Neural cell (in vitro differentiated cells): ENCODE data around the gene GLB1L2. TPM values are rescaled to one million over a fixed set of nuclear protein-coding genes. Genes with fewer than 3 reads are reported as not detected.

ENCODE experiments used
- H2AFZ ChIP-seq: fragments of 200-600, 300-800 bp; sonication (generic), shearing (Covaris generic); 2 replicates; pipeline ENCODE4 v1.6.0; 2014; ENCODE audit warnings: low read depth, mild to moderate bottlenecking, antibody characterized with exemption, low read length, moderate library complexity
- H3F3A ChIP-seq: fragments of 200-600 bp; shearing (Covaris generic); 2 replicates; pipeline ENCODE4 v1.6.1; 2016; ENCODE audit warnings: mild to moderate bottlenecking, moderate library complexity, mixed read lengths, antibody characterized with exemption, low read length; ENCODE audit not compliant: insufficient read depth, poor library complexity, severe bottlenecking
- H3K27ac ChIP-seq: fragments of 200-600, 300-800 bp; sonication (generic), shearing (Covaris generic); 2 replicates; pipeline ENCODE4 v1.5.1; 2014; ENCODE audit warnings: mild to moderate bottlenecking, low read length, moderate library complexity
- H3K27me3 ChIP-seq: fragments of 300-800, 200-600 bp; sonication (generic), shearing (Covaris generic); 2 replicates; pipeline ENCODE4 v1.6.0; 2014; ENCODE audit warnings: mild to moderate bottlenecking, low read depth, low read length, moderate library complexity; ENCODE audit not compliant: insufficient read depth
- H3K36me3 ChIP-seq: fragments of 300-800, 200-600 bp; sonication (generic), shearing (Covaris generic); 2 replicates; pipeline ENCODE4 v1.5.1; 2014; ENCODE audit warnings: mild to moderate bottlenecking, antibody characterized with exemption, low read length, moderate library complexity; ENCODE audit not compliant: insufficient read depth
- H3K4me2 ChIP-seq: fragments of 300-800, 200-600 bp; sonication (generic), shearing (Covaris generic); 2 replicates; pipeline ENCODE4 v1.6.0; 2014; ENCODE audit warnings: mild to moderate bottlenecking, low read length
- H3K4me3 ChIP-seq: fragments of 300-800, 200-600 bp; sonication (generic), shearing (Covaris generic); 2 replicates; pipeline ENCODE4 v1.5.1; 2014; ENCODE audit warnings: mild to moderate bottlenecking, low read length, moderate library complexity
- H3K79me2 ChIP-seq: fragments of 200-600 bp; shearing (Covaris generic); replicated peaks from 2 replicates; pipeline ENCODE4 v1.6.0; 2014; ENCODE audit warnings: mild to moderate bottlenecking, low read length, moderate library complexity; ENCODE audit not compliant: insufficient read depth
- H3K9ac ChIP-seq: fragments of 300-800, 200-600 bp; sonication (generic), shearing (Covaris generic); 2 replicates; pipeline ENCODE4 v1.6.1; 2016; ENCODE audit warnings: mild to moderate bottlenecking, low read length, mixed read lengths
- H3K9me2 ChIP-seq: fragments of 200-600 bp; shearing (Covaris generic); 2 replicates; pipeline ENCODE4 v1.6.1; 2016; ENCODE audit warnings: mild to moderate bottlenecking, low read length, mixed read lengths; ENCODE audit not compliant: insufficient read depth
- H3K9me3 ChIP-seq: fragments of 200-600, 300-800 bp; sonication (generic), shearing (Covaris generic); 2 replicates; pipeline ENCODE4 v1.6.1; 2016; ENCODE audit warnings: mild to moderate bottlenecking, mixed run types, low read length, moderate library complexity, mixed read lengths
- H4K20me1 ChIP-seq: fragments of 200-600 bp; shearing (Covaris generic); 2 replicates; pipeline ENCODE4 v1.6.1; 2016; ENCODE audit warnings: mild to moderate bottlenecking, mixed run types; ENCODE audit not compliant: insufficient read depth
- CTCF ChIP-seq: fragments of 450-650 bp; IDR thresholded peaks from 2 replicates; pipeline ENCODE4 v1.5.1; 2014; ENCODE audit warnings: antibody characterized with exemption, mild to moderate bottlenecking, moderate library complexity; ENCODE audit not compliant: poor library complexity, severe bottlenecking
- EP300 ChIP-seq: fragments of 450-650 bp; conservative IDR thresholded peaks from 2 replicates; pipeline ENCODE4 v1.6.1; 2014; ENCODE audit warnings: antibody characterized with exemption, mild to moderate bottlenecking, moderate library complexity; ENCODE audit not compliant: poor library complexity, severe bottlenecking
- EZH2 ChIP-seq: fragments of 200-600, 300-800 bp; shearing (Covaris generic), sonication (generic); IDR thresholded peaks from 2 replicates; pipeline ENCODE4 v1.6.1; 2014; ENCODE audit warnings: antibody characterized with exemption, low read length, borderline replicate concordance, mild to moderate bottlenecking; ENCODE audit not compliant: insufficient read depth, poor library complexity, severe bottlenecking
- MXI1 ChIP-seq: fragments of 450-650 bp; conservative IDR thresholded peaks from 2 replicates; pipeline ENCODE4 v1.6.1; 2014; ENCODE audit warnings: antibody characterized with exemption, mild to moderate bottlenecking; ENCODE audit not compliant: poor library complexity, severe bottlenecking
- POLR2AphosphoS5 ChIP-seq: IDR thresholded peaks from 2 replicates; pipeline ENCODE4 v1.6.1; 2012
- RAD21 ChIP-seq: fragments of 450-650 bp; conservative IDR thresholded peaks from 2 replicates; pipeline ENCODE4 v1.6.1; 2014; ENCODE audit warnings: antibody characterized with exemption, mild to moderate bottlenecking, moderate library complexity
- REST ChIP-seq: IDR thresholded peaks from 2 replicates; pipeline ENCODE4 v1.6.1; 2012; ENCODE audit warnings: borderline replicate concordance
- SMC3 ChIP-seq: fragments of 450-650 bp; conservative IDR thresholded peaks from 2 replicates; pipeline ENCODE4 v1.6.1; 2014; ENCODE audit warnings: antibody characterized with exemption, mild to moderate bottlenecking, moderate library complexity; ENCODE audit not compliant: poor library complexity
- TAF1 ChIP-seq: IDR thresholded peaks from 2 replicates; pipeline ENCODE4 v1.6.1; 2012; ENCODE audit warnings: low read depth
- polyA plus RNA-seq: library from polyadenylated mRNA; depleted of rRNA; stranded (reverse); fragments of >200 nt; gene quantifications from 2 replicates; pipeline ENCODE4 v1.2.3, GENCODE V29; 2014

The GLB1L2 gene
- polyA plus RNA-seq, 1 donor from 2014 or later, result 1.6 TPM

- H3K27ac ChIP-seq, result no peak overlapping the region
- H3K4me3 ChIP-seq, result no peak overlapping the region
- TF ChIP-seq EP300 (no peak), SMC3 (no peak), TAF1 (no peak), EZH2 (no peak), POLR2AphosphoS5 (no peak), REST (no peak)
These were observed 83.3 kb downstream of the GLB1L2 start for GRCh38 chr11:134414766-134415765.

GRCh38 chr11:134416726-134417125 lies 84.9 kb downstream of the GLB1L2 start:
- Histone ChIP-seq H3K36me3 (no peaks in the 10 kb centered on the region), H3K9me2 (no peaks in the 10 kb centered on the region), H3F3A (no peaks in the 10 kb centered on the region), H3K27ac (no peak overlapping the region), H2AFZ (no peak overlapping the region), H4K20me1 (no peaks in the 10 kb centered on the region), H3K4me2 (no peak overlapping the region), H3K27me3 (no peaks in the 10 kb centered on the region), H3K79me2 (no peaks in the 10 kb centered on the region), H3K9me3 (no peaks in the 10 kb centered on the region), H3K4me3 (no peak overlapping the region), H3K9ac (no peak overlapping the region)
- TF ChIP-seq MXI1, result no peak
- TF ChIP-seq RAD21, result no peak
- TF ChIP-seq TAF1, result no peak
- TF ChIP-seq POLR2AphosphoS5, result no peak
- no peak for TF ChIP-seq REST
- TF ChIP-seq CTCF, result no peak
- no peak for TF ChIP-seq SMC3
- no peak for TF ChIP-seq EP300
- TF ChIP-seq EZH2, result no peak

More at GRCh38 chr11:134414766-134415765, 83.3 kb downstream of the GLB1L2 start:
- Histone ChIP-seq H3K9me2 (no peaks in the 10 kb centered on the region), H3K79me2 (peaks cover 14% of the 10 kb centered on the region), H3F3A (no peaks in the 10 kb centered on the region), H3K9me3 (no peaks in the 10 kb centered on the region), H3K36me3 (no peaks in the 10 kb centered on the region), H3K27me3 (no peaks in the 10 kb centered on the region), H4K20me1 (no peaks in the 10 kb centered on the region), H3K9ac (no peak overlapping the region), H3K4me2 (no peak overlapping the region), H2AFZ (no peak overlapping the region)
